A549 (cell line): Measurements from ENCODE around the gene B4GALT6. TPM values are rescaled to one million over a fixed set of nuclear protein-coding genes. Genes with fewer than 3 reads are reported as not detected.

Source experiments
- ATAC-seq, 2 experiments: fragments of 200-7000 bp in 1 of 2; fragments of >200 bp in 1 of 2; cut with Nextera tagmentation in 1 of 2; cut with Tn5 transposase in 1 of 2; 3 replicates each; pipeline versions ENCODE4 v1.8.0 to v1.9.1; 2018 to 2020; ENCODE audit warnings: mild to moderate bottlenecking in 1 of 2, moderate library complexity in 1 of 2
- CTCF ChIA-PET: fragments of 300-600 bp; sonication (Branson Sonifier 250); formaldehyde crosslinking; extraction: SDS; loops from one replicate; lab custom pipeline; 2021; ENCODE audit warnings: antibody characterized with exemption, inconsistent platforms; lab: Yijun Ruan, JAX
- POLR2A ChIA-PET: fragments of 350-600 bp; formaldehyde crosslinking; extraction: SDS; loops from one replicate; lab custom pipeline; 2021; ENCODE audit warnings: antibody characterized with exemption, inconsistent platforms; lab: Yijun Ruan, JAX
- DNase-seq, 2 experiments: peaks; one replicate each; pipeline versions ENCODE4 v3.0.0 to v3.0.0-alpha.2; 2011 to 2016; ENCODE audit warnings: low read depth in 1 of 2, low spot score in 1 of 2
- FAIRE-seq: peaks from 2 replicates; lab custom pipeline; 2011; peaks lifted over from hg19 to GRCh38; lab: Jason Lieb, UNC
- H3K27ac ChIP-seq, 2 experiments: fragments of >200 bp; sonication (Bioruptor Twin); formaldehyde crosslinking; 3 replicates each; pipeline ENCODE4 v1.5.1; 2016 to 2017
- H3K4me1 ChIP-seq: fragments of >200 bp; sonication (Bioruptor Twin); formaldehyde crosslinking; 3 replicates; pipeline ENCODE4 v1.6.1; 2016
- H3K4me2 ChIP-seq: fragments of >200 bp; sonication (Bioruptor Twin); formaldehyde crosslinking; 3 replicates; pipeline ENCODE4 v1.6.1; 2016
- H3K4me3 ChIP-seq: fragments of >200 bp; sonication (Bioruptor Twin); formaldehyde crosslinking; 3 replicates; pipeline ENCODE4 v1.5.1; 2016
- H3K9me3 ChIP-seq: fragments of >200 bp; sonication (Bioruptor Twin); formaldehyde crosslinking; 3 replicates; pipeline ENCODE4 v1.6.1; 2016
- BCL3 ChIP-seq: fragments of >200 bp; sonication (Bioruptor Twin); formaldehyde crosslinking; IDR thresholded peaks from 3 replicates; pipeline ENCODE4 v1.6.1; 2016
- CEBPB ChIP-seq, 2 experiments: fragments of >200 bp in 1 of 2; sonication (Bioruptor Twin) in 1 of 2; formaldehyde crosslinking in 1 of 2; IDR thresholded peaks; 2 replicates each; pipeline ENCODE4 v1.6.1; 2012 to 2016
- E2F6 ChIP-seq: IDR thresholded peaks from 2 replicates; pipeline ENCODE4 v1.6.1; 2012; ENCODE audit warnings: low read depth, borderline replicate concordance
- EHF ChIP-seq: fragments of 250-450 bp; sonication (Bioruptor Pico); IDR thresholded peaks from 2 replicates; pipeline ENCODE4 v1.5.0; 2020; ENCODE audit warnings: mild to moderate bottlenecking
- ESRRA ChIP-seq: fragments of 150-350 bp; IDR thresholded peaks from 2 replicates; pipeline ENCODE4 v1.6.1; 2014; ENCODE audit warnings: mild to moderate bottlenecking, low read length, borderline replicate concordance
- FOSL2 ChIP-seq, 2 experiments: fragments of 450-650 bp in 1 of 2; fragments of >200 bp in 1 of 2; sonication (Bioruptor Twin) in 1 of 2; formaldehyde crosslinking; IDR thresholded peaks; 2 replicates each; pipeline versions ENCODE4 v1.5.0 to v1.6.1; 2016 to 2020; ENCODE audit warnings: mild to moderate bottlenecking in 1 of 2, moderate library complexity in 1 of 2
- GATA3 ChIP-seq: IDR thresholded peaks from 2 replicates; pipeline ENCODE4 v1.6.1; 2012; ENCODE audit warnings: borderline replicate concordance
- HOXA7 ChIP-seq: fragments of 250-450 bp; sonication (Bioruptor Pico); IDR thresholded peaks from 2 replicates; pipeline ENCODE4 v1.5.0; 2020; ENCODE audit warnings: mild to moderate bottlenecking, moderate library complexity
- HOXB13 ChIP-seq: fragments of 250-450 bp; sonication (Bioruptor Pico); IDR thresholded peaks from 2 replicates; pipeline ENCODE4 v1.5.0; 2020; ENCODE audit warnings: low read depth, mild to moderate bottlenecking, moderate library complexity
- HOXB5 ChIP-seq: fragments of 250-450 bp; sonication (Bioruptor Pico); IDR thresholded peaks from 2 replicates; pipeline ENCODE4 v1.5.0; 2020; ENCODE audit warnings: mild to moderate bottlenecking, moderate library complexity
- JUN ChIP-seq, 2 experiments: fragments of >200 bp; sonication (Bioruptor Twin); formaldehyde crosslinking; IDR thresholded peaks; 2 replicates in 1 of 2; 3 replicates in 1 of 2; pipeline ENCODE4 v1.6.1; 2016 to 2017
- KDM5A ChIP-seq: fragments of 200-600 bp; sonication (generic); IDR thresholded peaks from 2 replicates; pipeline ENCODE4 v1.6.1; 2016; ENCODE audit warnings: antibody characterized with exemption, mild to moderate bottlenecking
- NPAS2 ChIP-seq: fragments of 250-450 bp; sonication (Bioruptor Pico); IDR thresholded peaks from 2 replicates; pipeline ENCODE4 v1.8.0; 2022; ENCODE audit warnings: mild to moderate bottlenecking, moderate library complexity, borderline replicate concordance
- POLR2A ChIP-seq: IDR thresholded peaks from 2 replicates; pipeline ENCODE4 v1.6.1; 2012; ENCODE audit warnings: mild to moderate bottlenecking, low read length
- RAD21 ChIP-seq, 2 experiments: fragments of >200 bp in 1 of 2; sonication (Bioruptor Twin) in 1 of 2; formaldehyde crosslinking in 1 of 2; IDR thresholded peaks in 1 of 2; conservative IDR thresholded peaks in 1 of 2; 2 replicates in 1 of 2; 3 replicates in 1 of 2; pipeline ENCODE4 v1.6.1; 2012 to 2018; ENCODE audit warnings: inconsistent platforms in 1 of 2
- RCOR1 ChIP-seq: fragments of 150-350 bp; IDR thresholded peaks from 2 replicates; pipeline ENCODE4 v1.6.1; 2014; ENCODE audit warnings: antibody characterized with exemption, low read length, low read depth
- WGBS: methylation state at CpG from one replicate; pipeline ENCODE4 v1.1.6; 2017; ENCODE audit errors: missing lambda C conversion rate; 5-methylcytosine and 5-hydroxymethylcytosine counted together
- polyA plus RNA-seq, 4 experiments: library from polyadenylated mRNA; depleted of rRNA in 3 of 4; stranded (reverse); fragments of >200 nt; fragmentation: RNase III in 1 of 4; extraction: RNeasy Plus Mini Kit Qiagen cat#74134 plus additional on column Dnase treatment in 1 of 4; gene quantifications; 2 replicates in 3 of 4; 3 replicates in 1 of 4; pipeline ENCODE4 v1.2.3, GENCODE V29; 2011 to 2017

The B4GALT6 gene
- polyA plus RNA-seq, 2 of the 4 experiments (the other 2 are of a cell fraction): 7.1 to 12.8 TPM

GRCh38 chr18:31574359-31574758, 110.0 kb downstream of the B4GALT6 start:
- H3K4me1 ChIP-seq: no peaks in the 10 kb centered on the region
- WGBS: 81% methylated on average over 1 of the region's 1 CpG
- CTCF ChIA-PET: interaction anchor here (0.5 to 3.2 kb wide), 4 partner anchors 10 to 149 kb away, joined by 3 to 15 read pairs (median 6); no protein-coding TSS in a partner anchor
- H3K9me3 ChIP-seq: no peaks in the 10 kb centered on the region
- no peak overlapping the region for H3K4me2 ChIP-seq
- H3K4me3 ChIP-seq: no peak overlapping the region
- DNase-seq (no peak), ATAC-seq (no peak), FAIRE-seq (no peak)
- TF ChIP-seq GATA3 (no peak), BCL3 (no peak), FOSL2 (IDR thresholded peaks at IDR 0.05) (no peak), FOSL2 (CRISPR knock-in tag; IDR thresholded peaks at IDR 0.05) (no peak), HOXB5 (CRISPR knock-in tag) (no peak), JUN (IDR thresholded peaks at IDR 0.05) (no peak), EHF (CRISPR knock-in tag) (no peak), E2F6 (no peak), NPAS2 (no peak), RAD21 (conservative IDR thresholded peaks at IDR 0.05 in 1 of 2, IDR thresholded peaks at IDR 0.05 in 1 of 2) (no peak), CEBPB (IDR thresholded peaks at IDR 0.05) (no peak), POLR2A (no peak), HOXA7 (CRISPR knock-in tag) (no peak), KDM5A (no peak), ESRRA (no peak), RCOR1 (no peak), HOXB13 (CRISPR knock-in tag) (no peak)
- POLR2A ChIA-PET: no interaction called here
- H3K27ac ChIP-seq: no peak overlapping the region

Other genes starting within 250 kb of the B4GALT6 start
- 0.01 and 0.03 TPM in 2 replicates for gene DSG3, start 236.8 kb downstream of the B4GALT6 start, polyA plus RNA-seq (2011; rRNA removed)
- 0.01 TPM in 1 of 3 replicates, not detected in the others for gene DSG3, start 236.8 kb downstream of the B4GALT6 start, polyA plus RNA-seq (2017; fragmentation: RNase III; extraction: RNeasy Plus Mini Kit Qiagen cat#74134 plus additional on column Dnase treatment)
- gene DSG2, start 186.4 kb downstream of the B4GALT6 start, polyA plus RNA-seq (2011; rRNA removed): 89.5 and 91.7 TPM in 2 replicates
- 35.9 to 40.0 TPM (median 38.7 TPM) in 3 replicates for gene DSG2, start 186.4 kb downstream of the B4GALT6 start, polyA plus RNA-seq (2017; fragmentation: RNase III; extraction: RNeasy Plus Mini Kit Qiagen cat#74134 plus additional on column Dnase treatment)
- 0.13 and 0.28 TPM in 2 replicates for gene TTR, start 92.7 kb downstream of the B4GALT6 start, polyA plus RNA-seq (2011; rRNA removed)
- 0.11 to 0.18 TPM (median 0.12 TPM) in 3 replicates for gene TTR, start 92.7 kb downstream of the B4GALT6 start, polyA plus RNA-seq (2017; fragmentation: RNase III; extraction: RNeasy Plus Mini Kit Qiagen cat#74134 plus additional on column Dnase treatment)
- gene SLC25A52, start 76.3 kb upstream of the B4GALT6 start, polyA plus RNA-seq (2011; rRNA removed): 0.07 TPM in 1 of 2 replicates, not detected in the other
- 0.10 to 0.24 TPM (median 0.12 TPM) in 3 replicates for gene SLC25A52, start 76.3 kb upstream of the B4GALT6 start, polyA plus RNA-seq (2017; fragmentation: RNase III; extraction: RNeasy Plus Mini Kit Qiagen cat#74134 plus additional on column Dnase treatment)